HG03095 (cell line): ENCODE data around the gene RANBP9.

Experiments used
- ATAC-seq: cut with Tn5 transposase; IDR thresholded peaks from one replicate; pipeline ENCODE4 v1.9.1; 2021; ENCODE audit warnings: moderate library complexity; ENCODE audit not compliant: unreplicated experiment

The RANBP9 gene

GRCh38 chr6:13679996-13680395, 31.6 kb downstream of the RANBP9 start:
- ATAC-seq, result no peak

DNA sequence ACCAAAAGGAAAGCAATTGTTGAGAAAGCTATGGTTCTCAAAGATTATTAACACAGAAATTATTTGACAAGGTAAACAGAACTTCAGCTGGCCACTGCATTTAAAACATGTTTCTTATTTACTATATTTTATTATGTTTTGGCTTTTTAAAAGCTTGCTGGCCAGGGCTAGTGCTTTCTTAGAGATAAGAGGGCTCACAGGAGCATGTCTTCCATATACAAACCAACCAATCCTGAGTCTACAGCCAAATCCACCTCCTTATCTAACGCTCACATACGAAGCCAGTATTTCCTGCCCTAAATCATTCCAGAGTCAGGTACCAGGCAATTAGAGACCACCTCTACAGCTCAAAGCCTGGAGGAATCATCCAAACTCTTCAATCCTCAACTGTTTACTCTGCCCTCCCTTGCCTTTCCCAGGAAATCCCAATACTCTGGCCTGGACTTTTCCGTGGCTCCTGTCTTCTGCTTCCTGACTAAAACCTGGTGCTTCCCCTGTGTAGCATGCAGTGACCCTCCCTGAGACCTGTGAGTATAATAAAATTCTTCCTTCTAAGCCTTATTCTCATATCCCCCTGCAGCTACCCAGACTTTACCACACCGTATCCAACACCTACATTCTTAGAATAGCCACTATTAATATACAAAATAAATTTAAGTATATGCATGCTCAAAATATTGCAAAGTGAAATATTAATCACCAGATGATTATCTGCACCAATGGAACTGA, 33.2 kb downstream of the RANBP9 start:
- no peak for ATAC-seq

GRCh38 chr6:13677878-13678254, 33.8 kb downstream of the RANBP9 start:
- ATAC-seq, result no peak

DNA sequence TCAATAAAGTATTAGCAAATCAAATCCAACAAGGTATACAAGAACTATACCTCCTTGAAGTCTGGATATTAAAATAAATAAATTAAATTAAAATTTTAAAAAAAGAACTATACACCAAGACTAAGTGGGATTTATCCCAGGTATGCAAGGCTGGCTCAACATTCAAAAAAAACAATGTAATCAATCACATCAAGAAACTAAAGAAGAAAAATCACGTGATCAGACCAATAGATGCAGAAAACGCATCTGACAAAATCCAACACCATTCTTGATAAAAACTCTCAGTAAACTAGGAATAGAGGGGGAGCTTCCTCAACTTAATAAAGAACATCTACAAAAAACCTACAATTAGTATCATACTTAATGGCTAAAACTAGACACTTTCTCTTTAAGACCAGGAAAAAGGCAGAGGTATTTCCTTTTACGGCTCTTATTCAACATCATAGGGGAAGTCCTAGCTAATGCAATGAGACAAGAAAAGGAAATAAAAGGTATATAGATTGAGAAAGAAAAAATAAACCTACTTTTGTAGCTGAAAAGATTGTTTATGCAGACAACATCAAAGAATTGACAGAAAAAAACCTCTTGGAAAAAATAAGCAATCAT, 35.0 kb downstream of the RANBP9 start:
- no peak for ATAC-seq

DNA sequence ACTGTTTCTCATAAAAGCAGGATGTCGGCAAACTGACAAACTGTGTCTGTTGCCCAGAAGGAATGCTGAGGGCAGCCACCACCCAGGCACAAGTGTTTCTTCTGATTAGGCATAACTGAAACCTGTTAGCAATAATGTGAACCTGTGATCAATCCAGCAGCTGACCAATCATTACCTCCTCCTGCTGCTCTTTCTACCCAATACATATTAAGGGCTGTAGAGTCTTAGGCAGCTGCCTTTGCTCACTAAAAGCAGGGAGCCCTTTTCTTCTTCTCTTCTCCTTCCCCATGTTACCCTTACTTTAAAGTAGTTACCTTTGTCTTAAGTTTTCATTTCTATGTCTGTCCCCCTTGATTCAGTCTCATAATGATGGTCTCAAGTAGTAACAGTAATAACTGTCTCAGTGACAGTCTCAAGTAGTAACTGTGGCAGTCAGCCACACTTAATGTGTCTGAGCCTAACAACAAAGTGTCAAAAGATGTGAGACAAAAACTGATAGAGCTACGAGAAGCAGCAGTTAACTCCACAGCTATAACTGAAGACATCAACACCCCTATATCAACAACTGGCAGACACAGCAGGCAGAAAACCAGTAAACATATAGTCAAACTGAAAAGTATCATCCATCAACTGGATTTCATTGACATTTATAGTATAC, 37.0 kb downstream of the RANBP9 start:
- no peak for ATAC-seq

GRCh38 chr6:13673825-13674444, 37.7 kb downstream of the RANBP9 start:
- no peak for ATAC-seq

- ATAC-seq, result no peak
Measured at GRCh38 chr6:13673368-13673767, 38.3 kb downstream of the RANBP9 start.

DNA sequence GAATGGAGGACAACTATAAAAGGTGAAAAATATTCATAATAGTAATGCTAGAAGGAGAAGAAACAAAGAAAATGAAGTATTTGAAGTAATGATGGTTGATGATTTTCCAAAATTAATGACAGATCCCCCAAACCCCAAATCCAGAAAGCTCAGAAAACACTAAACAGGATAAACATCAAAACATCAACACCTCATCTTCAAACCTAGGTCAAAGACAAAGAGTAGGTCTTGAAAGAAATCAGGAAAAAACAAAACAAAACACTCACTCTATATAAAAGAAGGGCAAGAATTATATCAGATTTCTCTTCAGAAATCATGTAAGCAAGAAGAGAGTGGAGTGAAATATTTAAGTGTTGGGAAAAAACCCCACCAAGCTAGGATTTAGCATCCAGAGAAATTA, 38.7 kb downstream of the RANBP9 start:
- no peak for ATAC-seq

- no peak for ATAC-seq
Measured at GRCh38 chr6:13671548-13672127, 40.0 kb downstream of the RANBP9 start.

- no peak for ATAC-seq
Measured at GRCh38 chr6:13669476-13669875, 42.2 kb downstream of the RANBP9 start.

DNA sequence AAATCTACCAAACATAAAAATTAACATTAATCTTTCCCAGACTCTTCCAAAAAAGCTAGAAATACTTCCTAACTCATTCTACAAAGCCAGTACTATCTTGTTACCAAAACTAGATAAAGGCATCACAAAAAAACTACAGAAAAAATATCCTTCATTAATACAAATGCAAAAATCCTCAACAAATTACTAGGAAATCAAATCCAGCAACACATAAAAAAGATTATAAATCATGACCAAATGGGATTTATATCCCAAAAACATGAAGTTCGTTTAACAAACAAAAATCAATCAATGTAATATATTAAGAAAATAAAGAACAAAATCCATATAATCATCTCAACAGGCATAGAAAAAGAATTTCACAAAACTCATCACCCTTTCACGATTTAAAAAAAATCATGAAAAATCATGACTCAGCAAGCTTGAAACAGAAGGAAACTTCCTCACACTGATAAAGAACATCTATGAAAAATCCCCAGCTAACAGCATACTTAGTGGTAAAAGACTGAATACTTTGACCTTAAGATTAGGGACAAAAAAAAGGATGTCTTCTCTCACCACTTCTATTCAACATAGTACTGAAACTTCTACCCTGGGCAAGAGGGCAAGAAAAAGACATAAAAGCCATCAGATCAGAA, 43.2 kb downstream of the RANBP9 start:
- ATAC-seq, result no peak

GRCh38 chr6:13667655-13668054, 44.0 kb downstream of the RANBP9 start:
- ATAC-seq, result no peak

GRCh38 chr6:13666194-13667105, 45.2 kb downstream of the RANBP9 start:
- ATAC-seq, result no peak

DNA sequence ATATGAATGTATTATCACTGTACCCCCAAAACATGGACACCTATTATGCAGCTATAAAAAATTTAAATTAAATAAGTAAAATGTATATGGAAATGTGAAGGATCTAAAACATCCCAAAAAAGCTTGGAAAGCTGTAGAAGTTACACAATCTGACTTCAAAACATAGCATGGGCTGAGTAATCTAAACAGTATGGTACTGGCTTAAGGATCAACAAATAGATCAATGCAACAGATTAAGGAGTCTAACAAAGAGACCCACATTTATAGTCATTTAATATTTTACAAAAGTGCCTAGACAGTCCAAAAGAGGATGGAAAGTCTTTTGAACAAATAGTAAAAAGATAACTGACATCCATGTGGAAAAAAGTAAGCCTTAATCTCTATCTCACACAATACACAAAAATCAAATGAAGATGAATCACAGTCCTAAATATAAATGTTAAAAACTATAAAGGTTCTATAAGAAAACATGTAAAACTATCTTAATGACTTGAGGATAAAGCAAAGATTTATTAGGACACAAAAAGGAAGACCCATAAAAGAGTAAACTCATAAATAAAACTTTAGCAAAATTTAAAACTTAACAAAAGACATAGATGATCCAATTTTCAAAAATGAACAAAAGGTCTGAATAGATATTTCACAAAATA, 46.8 kb downstream of the RANBP9 start:
- no peak for ATAC-seq

DNA sequence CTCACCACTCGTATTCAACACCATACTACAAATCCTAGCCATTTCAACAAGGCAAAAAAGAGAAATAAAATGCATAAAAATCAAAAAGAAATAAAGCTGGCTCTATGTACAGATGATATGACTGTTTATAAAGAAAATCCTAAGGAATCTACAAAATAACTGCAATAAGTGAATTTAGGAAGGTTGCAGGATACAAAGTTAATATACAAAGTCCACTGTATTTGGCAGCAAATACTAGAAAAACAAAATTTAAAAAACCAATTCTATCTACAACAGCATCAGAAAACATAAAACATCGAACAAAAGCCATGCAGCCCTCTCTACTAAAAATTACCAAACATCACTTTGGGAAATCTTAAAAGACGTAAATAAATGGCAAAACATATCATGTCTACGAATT, 47.6 kb downstream of the RANBP9 start:
- ATAC-seq, result no peak

- ATAC-seq, result no peak
Measured at GRCh38 chr6:13662651-13663334, 48.8 kb downstream of the RANBP9 start.

DNA sequence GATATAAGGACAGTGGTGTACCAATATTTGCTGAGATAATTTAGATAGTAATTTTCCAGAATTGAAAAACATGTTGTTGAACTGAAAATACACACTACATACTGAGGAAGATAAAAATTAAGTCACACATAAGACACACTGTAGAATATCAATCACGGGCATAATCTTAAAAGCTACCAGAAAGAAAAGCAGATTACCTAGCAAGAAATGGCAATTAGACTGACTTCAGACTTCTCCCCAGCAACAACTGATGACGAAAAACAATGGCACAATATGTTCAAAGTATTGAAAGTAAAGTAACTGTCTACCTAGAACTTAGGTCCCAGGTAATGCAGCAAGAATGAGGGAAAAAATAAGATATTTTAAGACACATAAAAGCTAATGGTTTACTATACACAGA, 50.0 kb downstream of the RANBP9 start:
- no peak for ATAC-seq

GRCh38 chr6:13660893-13661292, 50.7 kb downstream of the RANBP9 start:
- no peak for ATAC-seq

GRCh38 chr6:13660273-13660672, 51.4 kb downstream of the RANBP9 start:
- ATAC-seq, result no peak
